Measurements from ENCODE around the gene TTC7B.

The TTC7B gene

GRCh38 chr14:90616313-90616712 is 199.9 kb downstream of the TTC7B start:
- TF ChIP-seq, protein P1, sequence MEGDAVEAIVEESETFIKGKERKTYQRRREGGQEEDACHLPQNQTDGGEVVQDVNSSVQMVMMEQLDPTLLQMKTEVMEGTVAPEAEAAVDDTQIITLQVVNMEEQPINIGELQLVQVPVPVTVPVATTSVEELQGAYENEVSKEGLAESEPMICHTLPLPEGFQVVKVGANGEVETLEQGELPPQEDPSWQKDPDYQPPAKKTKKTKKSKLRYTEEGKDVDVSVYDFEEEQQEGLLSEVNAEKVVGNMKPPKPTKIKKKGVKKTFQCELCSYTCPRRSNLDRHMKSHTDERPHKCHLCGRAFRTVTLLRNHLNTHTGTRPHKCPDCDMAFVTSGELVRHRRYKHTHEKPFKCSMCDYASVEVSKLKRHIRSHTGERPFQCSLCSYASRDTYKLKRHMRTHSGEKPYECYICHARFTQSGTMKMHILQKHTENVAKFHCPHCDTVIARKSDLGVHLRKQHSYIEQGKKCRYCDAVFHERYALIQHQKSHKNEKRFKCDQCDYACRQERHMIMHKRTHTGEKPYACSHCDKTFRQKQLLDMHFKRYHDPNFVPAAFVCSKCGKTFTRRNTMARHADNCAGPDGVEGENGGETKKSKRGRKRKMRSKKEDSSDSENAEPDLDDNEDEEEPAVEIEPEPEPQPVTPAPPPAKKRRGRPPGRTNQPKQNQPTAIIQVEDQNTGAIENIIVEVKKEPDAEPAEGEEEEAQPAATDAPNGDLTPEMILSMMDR (conservative IDR thresholded peaks at IDR 0.05) = no peak
- H3K27ac ChIP-seq = no peak overlapping the region

GRCh38 chr14:90615517-90616060 is 200.6 kb downstream of the TTC7B start:
- no peak overlapping the region for H3K27ac ChIP-seq
- TF ChIP-seq, protein P1 (conservative IDR thresholded peaks at IDR 0.05) = no peak

DNA sequence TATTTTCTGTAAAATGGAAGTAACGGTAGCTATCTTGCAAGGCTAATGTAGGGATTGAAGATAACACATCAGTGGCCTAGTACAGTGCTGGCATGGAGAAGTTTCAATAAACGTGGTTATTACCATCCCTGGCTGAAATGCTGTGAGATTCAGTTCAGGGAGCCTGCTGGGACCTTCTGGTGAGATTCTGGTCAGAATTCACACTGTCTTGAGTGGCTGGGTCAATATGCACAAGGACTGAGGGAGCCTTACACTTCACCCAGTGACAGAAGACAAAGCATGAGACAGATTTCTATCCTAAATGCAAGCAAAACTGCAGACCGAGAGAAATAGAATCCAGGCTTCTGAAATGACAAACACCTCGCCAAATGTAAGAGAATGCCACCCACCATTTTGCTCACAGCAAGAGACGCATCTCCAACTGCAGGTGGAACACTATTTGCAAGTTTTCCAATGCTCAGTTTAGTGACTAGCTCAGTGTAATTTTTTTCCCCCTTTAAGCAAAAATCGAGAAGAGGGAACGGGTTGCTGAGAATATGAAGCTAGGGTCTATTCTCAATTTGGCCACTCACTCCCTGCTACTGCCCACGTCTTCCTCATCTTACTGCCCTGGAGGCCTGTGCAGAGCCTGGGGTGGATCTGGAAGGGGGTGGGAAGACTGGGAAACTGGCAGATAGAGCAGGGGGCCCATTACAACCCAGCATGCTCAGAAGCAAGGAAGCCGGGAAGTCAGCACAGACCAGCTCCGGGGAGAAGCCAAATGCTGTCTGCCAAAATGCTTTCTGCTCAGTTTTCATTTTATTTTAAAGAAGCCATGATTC is 201.3 kb downstream of the TTC7B start:
- TF ChIP-seq, protein P1 (conservative IDR thresholded peaks at IDR 0.05) = no peak
- no peak overlapping the region for H3K27ac ChIP-seq

DNA sequence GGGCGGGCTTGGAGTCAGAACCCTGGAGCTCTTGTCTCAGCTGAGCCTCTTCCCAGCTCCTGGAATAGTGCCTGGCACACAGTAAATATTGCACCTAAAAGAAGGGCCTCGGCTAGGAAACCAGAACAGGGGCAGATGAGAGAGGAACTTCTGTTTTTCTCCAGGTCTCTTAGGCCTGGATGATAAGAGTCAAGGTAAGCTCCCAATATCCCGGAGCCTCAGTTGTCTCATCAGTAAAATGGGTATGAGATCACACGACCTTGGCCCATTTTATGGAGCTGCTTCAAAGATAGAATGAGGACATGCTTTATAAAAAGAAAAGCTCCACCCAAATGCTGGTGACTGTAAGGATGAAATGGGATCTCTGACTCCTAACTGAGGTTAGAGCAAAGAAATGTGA is 202.2 kb downstream of the TTC7B start:
- TF ChIP-seq, protein P1 (conservative IDR thresholded peaks at IDR 0.05) = no peak
- H3K27ac ChIP-seq = no peak overlapping the region

DNA sequence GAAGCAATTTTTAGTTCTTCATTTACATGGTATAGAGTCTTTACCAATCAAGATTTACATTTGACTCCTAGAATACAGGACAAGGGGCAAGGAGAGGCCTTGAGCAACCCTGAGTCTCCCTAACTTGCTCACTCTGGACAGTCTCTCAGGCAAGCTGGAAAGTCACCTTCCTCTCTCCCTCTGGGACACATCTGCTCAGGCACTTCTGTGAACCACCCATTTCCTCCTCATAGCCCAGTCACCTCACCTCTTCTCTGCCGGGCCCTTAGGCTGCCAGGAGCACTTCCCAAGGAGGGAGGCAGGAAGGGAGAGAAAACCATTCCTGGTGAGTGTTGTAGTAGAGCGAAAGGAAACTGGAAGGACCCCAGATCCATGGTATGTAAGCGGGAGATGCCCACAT is 202.8 kb downstream of the TTC7B start:
- TF ChIP-seq, protein P1 (conservative IDR thresholded peaks at IDR 0.05) = no peak

GRCh38 chr14:90612801-90613200 is 203.4 kb downstream of the TTC7B start:
- TF ChIP-seq, protein P1 (conservative IDR thresholded peaks at IDR 0.05) = no peak
- peak overlapping the region; percentile 51; the same call in 1 of the 2 replicates for H3K27ac ChIP-seq

More for the DNA sequence above, 202.8 kb downstream of the TTC7B start:
- H3K27ac ChIP-seq = peak overlapping the region; percentile 51; the same call in 1 of the 2 replicates

GRCh38 chr14:90611936-90612335 is 204.3 kb downstream of the TTC7B start:
- peak overlapping the region; percentile 51 for H3K27ac ChIP-seq
- TF ChIP-seq, protein P1 (conservative IDR thresholded peaks at IDR 0.05) = no peak
